NCI-H2081 treated with DMSO at 0.1 percent for 48 hours (cell line): Measurements from ENCODE around the gene FOXA2.
"Not testable (repeated sequence)": the region's sequence is repeated elsewhere in the genome, so short reads cannot be mapped to it uniquely, and the experiment has no call there.

Experiments
- DNase-seq: peaks from one replicate; lab custom pipeline; 2025; lab: John Stamatoyannopoulos, UW

FOXA2 gene

DNA sequence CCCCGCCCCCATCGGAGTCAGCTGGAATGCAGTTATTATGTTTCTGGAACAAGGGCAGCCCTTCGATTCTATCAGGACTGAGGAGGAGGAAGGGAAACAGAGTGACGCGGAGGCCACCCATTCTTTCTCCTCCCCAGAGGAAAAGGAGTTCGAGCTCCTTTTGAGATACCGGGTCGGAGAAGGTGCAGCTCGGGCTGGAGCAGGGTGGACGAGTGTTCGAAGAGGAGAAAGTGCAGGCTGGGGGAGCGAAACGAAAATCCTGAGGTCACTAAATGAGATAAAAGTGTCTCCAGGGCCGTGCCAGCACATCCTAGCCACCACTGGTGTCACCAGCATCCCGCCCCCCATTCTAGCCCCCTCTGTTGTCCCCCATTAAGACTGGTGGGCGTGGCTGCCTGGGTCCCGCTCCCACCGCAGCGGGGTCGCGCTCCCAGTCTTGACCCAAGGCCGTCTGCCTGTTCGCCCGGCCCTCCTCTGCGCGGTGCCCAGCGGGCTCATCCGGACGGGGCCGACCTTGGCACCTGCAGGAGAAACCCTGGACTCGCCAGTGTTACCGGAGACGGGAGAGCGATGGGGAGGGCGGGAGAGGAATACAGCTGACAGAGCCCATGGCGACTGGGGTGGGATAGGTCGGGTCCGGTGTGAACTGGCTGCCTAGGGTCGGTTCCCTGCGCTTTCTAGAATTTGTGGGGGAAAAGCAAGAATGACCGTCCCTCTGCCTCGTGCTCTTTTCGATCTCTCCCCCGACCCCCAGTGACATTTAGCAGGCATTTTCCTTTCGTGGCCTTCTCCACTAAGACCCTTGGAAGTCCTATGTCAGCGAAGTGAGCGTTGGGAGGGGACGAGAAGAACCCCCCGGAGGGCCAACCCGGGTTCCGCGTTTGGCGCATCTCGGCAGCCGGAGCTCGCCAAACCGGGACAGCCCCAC, 16.2 kb downstream of the FOXA2 start:
- DNase-seq = no peak

DNA sequence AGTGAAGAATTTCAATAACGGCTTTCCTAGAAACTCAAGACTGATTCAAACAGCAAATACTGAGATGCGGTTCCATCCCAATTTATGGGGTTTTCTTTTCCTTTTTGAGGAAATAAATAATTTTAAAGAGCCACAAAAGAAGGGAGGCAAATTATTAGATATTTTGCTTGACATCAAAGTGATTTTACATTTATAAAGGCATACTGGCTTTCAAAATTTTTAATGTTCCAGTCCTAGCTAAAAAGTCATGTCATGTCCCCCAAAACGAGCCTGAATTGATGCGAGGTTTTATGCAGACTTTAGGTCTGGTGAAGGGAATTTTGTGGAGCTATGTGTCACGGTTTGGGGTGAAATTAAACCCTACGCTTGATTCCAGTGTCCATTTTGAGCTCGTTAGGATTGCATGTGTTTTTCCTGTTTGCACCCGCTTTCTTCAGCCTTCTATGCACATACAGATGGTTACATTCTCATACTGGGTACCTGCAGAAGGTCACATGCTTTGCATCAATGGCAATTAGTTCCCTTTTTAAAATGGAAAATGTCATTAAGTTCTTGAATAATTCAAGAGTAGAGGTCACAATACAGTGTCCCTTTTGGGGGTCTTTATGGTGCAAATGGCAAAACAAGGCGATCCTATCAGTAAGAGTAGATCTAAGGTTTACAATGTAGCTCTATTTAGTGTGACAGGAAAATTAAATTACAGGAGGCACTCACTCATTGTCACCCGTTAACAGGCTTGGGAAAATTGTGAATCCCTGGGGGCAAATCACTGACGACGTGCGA, 17.3 kb downstream of the FOXA2 start:
- no peak for DNase-seq

DNA sequence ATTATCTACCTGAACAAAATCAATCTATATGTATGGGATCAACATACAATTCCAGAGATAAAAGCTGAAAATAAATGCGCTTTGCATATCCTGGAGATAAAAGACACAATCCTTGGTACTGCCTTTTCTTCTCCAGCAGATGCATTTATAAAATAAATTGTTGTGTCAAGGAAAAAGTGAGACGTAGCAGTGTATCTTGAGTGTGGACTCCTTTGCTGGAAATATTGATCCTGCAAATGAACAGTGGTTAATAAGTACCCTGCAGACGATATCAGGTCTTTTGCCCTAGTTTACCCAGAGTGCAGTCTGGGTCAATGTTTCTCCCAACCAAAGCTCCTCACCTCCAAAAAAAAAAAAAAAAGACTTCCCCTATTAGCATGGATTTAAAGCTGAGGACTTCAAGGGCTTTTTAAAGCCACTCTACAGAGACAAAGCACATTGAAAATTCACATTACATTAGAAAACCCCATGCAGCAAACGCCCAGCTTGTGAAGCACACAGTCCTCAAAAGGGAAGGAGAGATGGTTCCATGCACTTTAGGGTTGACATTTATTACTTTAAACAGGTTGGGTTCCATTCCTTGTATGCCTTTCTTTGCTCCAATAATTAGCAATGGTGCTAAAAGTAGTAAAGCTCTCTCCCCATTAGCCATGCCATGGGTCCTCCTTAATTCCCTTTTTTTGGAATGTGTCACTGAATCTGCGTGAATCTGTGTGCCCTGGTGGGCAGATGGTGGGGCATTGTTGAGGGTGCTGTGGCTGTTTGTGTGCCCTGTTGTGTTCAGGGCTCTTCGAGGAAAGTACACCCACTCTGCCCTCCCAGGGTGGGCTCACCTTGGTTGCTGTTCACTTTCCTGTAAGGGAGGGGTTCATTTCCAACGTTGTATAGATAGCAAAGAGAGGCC, 21.1 kb downstream of the FOXA2 start:
- DNase-seq = no peak

DNA sequence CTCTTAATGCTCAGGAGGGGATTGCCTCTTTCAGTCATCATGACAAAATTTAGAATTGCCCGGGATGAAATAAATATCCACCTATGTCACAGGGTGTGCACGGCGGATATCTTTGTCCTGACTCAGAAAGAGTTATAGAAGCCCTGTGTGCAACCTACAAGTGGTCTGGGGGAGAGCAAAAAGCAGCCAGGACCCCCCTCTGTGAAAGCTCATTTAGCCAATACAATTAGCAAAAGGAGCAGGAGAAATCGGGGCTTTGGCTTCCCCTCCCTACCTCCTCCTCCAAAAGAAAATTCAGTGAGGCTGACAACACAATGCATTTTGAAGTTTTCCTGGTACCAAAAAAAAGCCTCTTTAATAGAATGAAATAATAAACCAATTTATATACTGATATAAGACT, 21.8 kb downstream of the FOXA2 start:
- no peak for DNase-seq

- no peak for DNase-seq
Observed at GRCh38 chr20:22561965-22562577, 22.3 kb downstream of the FOXA2 start.

DNA sequence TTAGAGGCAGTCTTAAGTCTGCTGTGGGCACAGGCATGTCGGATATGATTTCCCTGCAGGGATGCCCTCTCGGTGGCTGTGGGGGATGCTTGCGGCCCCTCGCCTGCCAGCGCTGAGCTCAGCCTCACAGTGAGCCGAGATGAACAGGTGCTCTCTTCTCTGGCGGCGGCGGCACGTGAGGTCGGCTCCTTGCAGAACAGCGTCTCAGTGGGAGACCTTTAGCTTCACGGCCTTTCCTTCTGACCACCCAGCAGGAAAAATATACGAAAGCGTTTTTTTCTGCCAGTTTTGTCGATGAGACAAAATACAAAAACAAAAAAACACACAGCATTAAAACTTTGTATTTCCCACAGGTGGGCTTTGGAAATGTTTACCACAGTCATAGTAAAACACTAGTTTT, 23.6 kb downstream of the FOXA2 start:
- DNase-seq = no peak

- DNase-seq = peak; percentile 45
Observed at GRCh38 chr20:22559711-22560318, 24.6 kb downstream of the FOXA2 start.

- no peak for DNase-seq
Observed at GRCh38 chr20:22557403-22558276, 26.7 kb downstream of the FOXA2 start.

- no peak for DNase-seq
Observed at GRCh38 chr20:22556565-22557056, 27.8 kb downstream of the FOXA2 start.

DNA sequence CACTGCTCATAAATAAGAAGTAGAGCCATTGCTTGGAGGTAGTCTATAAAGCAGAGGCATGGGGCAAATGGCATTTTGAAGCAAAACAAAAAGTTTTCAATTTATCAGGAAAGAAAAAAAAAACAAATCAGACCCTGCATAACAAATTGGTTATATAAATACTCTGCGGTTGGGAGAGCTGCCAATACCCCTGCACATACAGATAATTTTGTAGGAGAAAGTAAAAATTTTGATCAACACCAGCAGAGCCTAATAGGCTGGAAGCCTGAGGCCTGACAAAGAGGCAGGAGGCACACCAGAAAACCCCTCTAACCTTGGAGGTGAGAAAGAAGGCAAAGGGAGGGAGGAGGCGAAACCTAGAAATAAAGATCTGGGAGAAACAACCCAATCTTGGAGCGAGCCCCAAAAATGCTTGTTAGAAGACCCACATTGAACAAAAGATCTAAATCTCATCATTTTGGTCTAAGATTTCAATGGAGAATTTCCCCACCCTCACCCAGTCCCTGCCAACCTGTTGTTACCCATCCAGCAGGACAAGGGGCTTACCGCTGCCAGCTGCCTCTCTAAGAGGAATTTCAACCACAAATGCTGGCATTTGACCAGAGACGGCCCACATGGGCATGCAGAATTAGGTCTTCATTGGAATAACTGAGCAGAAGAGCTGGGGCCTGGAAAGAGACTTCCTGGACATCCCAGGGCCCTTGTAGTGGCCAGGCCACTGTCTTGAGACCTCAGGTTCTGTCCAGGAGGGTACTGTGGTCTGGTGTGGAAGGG, 28.4 kb downstream of the FOXA2 start:
- no peak for DNase-seq

- DNase-seq = no peak
Observed at GRCh38 chr20:22554391-22554790, 30.0 kb downstream of the FOXA2 start.

- DNase-seq = not testable (repeated sequence)
Observed at GRCh38 chr20:22550514-22550913, 33.9 kb downstream of the FOXA2 start.

- no peak for DNase-seq
Observed at GRCh38 chr20:22548040-22548439, 36.3 kb downstream of the FOXA2 start.

DNA sequence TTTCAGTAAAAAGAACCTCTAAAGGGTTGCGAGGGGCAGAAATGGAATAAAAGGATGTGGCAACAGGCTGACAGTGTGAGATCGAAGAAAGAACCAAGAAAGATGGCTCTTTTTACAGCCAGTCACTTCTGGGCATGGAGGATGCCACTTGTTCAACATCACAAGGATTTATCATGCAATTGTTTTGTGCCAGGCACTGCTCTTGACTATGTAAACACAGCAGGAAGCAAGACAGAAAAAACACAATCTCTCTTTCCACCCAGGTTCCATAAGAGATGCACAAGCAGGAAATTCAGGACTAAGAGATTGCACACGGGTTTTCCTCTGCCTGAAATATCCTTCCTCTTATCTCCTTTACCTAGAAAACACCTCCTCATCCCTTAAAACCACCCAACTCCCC, 38.0 kb downstream of the FOXA2 start:
- DNase-seq = no peak

DNA sequence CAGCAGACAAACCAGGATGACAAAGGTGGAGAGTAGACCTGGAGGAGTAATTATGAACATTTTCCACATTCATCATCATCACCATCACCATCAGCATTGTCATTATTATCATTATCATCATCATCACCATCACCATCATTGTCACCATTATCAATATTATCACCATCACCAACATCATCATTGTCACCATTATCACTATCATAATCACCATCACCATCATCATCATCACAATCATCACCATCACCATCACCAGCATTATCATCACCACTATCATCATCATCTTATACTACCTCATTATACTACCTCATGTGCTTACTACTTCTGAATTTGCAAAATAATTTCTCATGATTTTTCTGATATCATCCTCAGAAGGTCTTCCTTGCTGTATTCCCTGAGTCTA, 39.3 kb downstream of the FOXA2 start:
- no peak for DNase-seq

DNA sequence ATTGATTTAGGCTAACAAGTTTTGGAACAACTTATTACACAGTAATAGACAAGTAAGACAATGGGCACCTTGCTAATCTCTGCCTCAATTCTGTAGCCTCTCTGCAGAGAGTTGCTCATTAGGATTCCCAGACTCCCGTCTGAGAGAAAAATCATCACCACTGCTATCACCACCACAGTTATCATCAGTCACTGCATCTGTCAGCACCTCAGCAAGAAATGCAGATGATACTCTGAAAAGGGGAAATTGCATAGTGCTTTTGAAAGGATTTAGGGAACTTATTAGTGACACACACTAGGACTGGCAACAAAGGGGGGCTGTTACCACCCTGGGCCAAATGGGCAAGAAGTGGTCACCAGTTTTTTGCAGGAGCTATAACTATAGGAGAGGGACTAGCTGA, 39.9 kb downstream of the FOXA2 start:
- DNase-seq = no peak

DNA sequence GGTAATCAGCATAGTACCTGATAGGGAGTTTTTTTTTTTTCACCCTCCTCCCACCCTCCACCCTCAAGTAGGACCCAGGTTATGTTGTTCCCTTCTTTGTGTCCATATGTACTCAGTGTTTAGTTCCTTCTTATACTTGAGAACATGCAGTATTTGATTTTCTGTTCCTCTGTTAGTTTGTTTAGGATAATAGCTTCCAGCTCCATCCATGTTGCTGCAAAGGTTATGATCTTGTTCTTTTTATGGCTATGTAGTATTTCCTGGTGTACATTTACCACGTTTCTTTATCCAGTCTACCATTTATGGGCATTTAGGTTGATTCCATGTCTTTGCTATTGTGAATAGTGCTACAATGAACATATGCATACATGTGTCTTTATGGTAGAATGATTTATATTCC, 41.9 kb downstream of the FOXA2 start:
- DNase-seq = no peak

- no peak for DNase-seq
Observed at GRCh38 chr20:22540832-22541231, 43.5 kb downstream of the FOXA2 start.
